22Rv1 (cell line): Measurements from ENCODE around the gene SRSF10.
"Not testable (repeated sequence)": the region's sequence is repeated elsewhere in the genome, so short reads cannot be mapped to it uniquely, and the experiment has no call there.

ENCODE experiments used
- H3K27ac ChIP-seq: fragments of 450-650 bp; 2 replicates; pipeline ENCODE4 v1.5.1; 2017
- ZFX ChIP-seq: fragments of 450-650 bp; IDR thresholded peaks from 2 replicates; pipeline ENCODE4 v1.6.1; 2017; ENCODE audit warnings: antibody characterized with exemption, borderline replicate concordance
- TF ChIP-seq, protein P1 (sequence below): fragments of 450-650 bp; IDR thresholded peaks from 2 replicates; pipeline ENCODE4 v1.5.1; 2017; ENCODE audit warnings: mild to moderate bottlenecking

Gene SRSF10

DNA sequence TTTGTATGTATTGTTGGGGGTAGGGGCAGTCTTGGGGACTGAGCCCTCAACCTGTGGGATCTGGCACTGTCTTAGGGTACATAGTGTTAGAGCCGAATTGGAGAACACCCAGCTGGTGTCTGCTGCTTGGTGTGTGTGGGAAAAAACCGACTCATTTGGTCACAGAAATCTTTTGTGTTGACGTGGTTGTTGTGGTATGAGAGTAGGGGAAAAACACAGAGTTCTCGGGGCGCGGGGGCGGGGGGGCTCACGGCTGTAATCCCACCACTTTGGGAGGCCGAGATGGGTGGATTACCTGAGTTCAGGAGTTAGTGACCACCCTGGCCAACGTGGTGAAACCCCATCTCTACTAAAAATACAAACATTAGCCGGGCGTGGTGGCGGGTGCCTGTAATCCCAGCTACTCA is 15.3 kb upstream of the SRSF10 start:
- no peak overlapping the region for H3K27ac ChIP-seq
- TF ChIP-seq, protein P1, sequence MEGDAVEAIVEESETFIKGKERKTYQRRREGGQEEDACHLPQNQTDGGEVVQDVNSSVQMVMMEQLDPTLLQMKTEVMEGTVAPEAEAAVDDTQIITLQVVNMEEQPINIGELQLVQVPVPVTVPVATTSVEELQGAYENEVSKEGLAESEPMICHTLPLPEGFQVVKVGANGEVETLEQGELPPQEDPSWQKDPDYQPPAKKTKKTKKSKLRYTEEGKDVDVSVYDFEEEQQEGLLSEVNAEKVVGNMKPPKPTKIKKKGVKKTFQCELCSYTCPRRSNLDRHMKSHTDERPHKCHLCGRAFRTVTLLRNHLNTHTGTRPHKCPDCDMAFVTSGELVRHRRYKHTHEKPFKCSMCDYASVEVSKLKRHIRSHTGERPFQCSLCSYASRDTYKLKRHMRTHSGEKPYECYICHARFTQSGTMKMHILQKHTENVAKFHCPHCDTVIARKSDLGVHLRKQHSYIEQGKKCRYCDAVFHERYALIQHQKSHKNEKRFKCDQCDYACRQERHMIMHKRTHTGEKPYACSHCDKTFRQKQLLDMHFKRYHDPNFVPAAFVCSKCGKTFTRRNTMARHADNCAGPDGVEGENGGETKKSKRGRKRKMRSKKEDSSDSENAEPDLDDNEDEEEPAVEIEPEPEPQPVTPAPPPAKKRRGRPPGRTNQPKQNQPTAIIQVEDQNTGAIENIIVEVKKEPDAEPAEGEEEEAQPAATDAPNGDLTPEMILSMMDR: no peak
- no peak for TF ChIP-seq ZFX

DNA sequence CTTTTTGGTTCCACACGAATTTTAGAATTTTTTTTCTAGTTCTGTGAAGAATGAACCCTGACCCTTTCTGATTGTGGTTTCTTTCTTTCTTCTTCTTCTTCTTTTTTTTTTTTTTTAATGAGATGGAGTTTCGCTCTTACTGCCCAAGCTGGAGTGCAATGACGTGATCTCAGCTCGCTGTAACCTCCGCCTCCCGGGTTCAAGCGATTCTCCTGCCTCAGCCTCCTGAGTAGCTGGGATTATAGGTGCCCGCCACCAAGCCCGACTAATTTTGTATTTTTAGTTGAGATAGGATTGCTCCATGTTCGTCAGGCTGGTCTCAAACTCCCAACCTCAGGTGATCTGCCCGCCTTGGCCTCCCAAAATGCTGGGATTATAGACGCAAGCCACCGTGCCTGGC is 11.9 kb upstream of the SRSF10 start:
- H3K27ac ChIP-seq: not testable (repeated sequence)

DNA sequence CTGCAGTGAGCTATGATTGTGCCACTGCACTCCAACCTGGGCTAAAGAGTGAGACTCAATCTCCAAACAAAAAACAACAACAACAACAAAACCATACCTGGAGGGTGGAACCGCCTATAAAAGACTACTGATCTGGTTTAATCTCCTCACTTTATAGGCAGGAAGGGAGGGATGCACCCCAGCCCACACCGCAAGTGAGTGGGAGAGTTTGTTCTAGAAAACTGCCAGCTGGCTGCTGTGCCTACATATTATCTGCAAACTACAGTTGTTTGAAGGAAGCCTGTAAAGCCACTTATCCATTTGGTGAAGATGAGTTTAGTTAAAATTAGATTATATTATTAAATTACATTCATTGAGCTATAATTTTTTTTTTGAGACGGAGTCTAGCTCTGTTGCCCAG is 9.1 kb upstream of the SRSF10 start:
- TF ChIP-seq, protein P1: no peak
- TF ChIP-seq ZFX: no peak
- H3K27ac ChIP-seq: no peak overlapping the region

DNA sequence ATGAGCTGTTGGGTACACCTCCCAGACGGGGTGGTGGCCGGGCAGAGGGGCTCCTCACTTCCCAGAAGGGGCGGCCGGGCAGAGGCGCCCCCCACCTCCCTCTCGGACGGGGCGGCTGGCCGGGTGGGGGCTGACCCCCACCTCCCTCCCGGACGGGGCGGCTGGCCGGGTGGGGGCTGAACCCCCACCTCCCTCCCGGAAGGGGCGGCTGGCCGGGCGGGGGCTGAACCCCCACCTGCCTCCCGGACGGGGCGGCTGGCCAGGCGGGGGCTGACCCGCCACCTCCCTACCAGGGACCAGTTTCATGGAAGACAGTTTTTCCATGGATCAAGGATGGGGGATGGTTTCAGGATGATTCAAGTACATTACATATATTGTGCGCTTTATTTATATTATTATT is 6.9 kb upstream of the SRSF10 start:
- not testable (repeated sequence) for H3K27ac ChIP-seq

DNA sequence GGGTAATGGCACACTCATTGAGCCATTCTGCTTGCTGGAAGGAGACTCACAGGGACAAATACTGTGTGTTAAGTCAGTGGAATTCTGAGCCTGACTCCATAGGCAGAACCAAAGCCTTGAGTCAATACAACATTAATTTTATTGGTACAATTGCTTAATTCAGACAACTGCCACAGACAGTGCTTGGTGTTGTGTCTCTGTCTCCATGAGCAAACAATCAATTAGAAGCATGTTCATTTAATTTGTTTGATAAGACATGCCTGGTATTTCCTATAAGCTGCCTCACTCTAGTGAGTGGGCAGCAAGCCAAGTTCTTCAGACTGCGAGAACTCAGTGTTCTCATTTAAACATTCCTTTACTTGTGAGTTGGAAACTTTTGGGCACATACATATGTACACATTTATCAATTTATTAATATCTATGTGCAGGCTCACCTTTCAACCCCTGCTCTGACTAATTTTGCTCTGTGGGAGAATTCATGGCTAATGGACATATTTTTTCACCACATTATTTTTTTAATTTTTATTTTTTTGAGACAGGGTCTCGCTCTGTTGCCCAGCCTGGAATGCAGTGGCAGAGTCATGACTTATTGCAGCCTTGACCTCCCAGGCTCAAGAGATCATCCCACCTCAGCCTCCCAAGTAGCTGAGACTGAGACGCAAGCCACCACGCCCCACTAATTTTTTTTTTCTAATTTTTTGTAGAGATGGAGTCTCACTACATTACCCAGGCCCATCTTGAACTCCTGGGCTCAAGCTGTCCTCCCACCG is 4.5 kb upstream of the SRSF10 start:
- TF ChIP-seq, protein P1: no peak
- no peak for TF ChIP-seq ZFX
- H3K27ac ChIP-seq: peak overlapping the region; percentile 92

DNA sequence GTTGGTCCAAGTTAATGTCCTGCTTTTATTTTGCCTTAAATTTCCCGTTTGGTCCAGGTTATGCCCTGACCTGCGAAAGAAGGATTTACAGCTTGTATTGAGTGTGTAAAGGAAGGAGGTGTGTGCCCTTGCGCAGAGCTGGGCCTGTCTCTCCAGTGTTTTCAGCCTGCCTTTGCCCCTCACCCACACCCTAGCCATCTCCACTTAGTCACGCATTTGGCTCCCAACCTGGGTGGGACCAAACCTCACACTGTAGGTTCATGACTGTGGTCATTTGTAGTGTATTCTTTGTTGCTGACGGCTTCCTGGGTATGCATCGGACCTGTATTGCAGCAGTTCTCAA is 572 bp upstream of the SRSF10 start:
- TF ChIP-seq, protein P1: no peak
- TF ChIP-seq ZFX: no peak
- H3K27ac ChIP-seq: peak overlapping the region; percentile 90

DNA sequence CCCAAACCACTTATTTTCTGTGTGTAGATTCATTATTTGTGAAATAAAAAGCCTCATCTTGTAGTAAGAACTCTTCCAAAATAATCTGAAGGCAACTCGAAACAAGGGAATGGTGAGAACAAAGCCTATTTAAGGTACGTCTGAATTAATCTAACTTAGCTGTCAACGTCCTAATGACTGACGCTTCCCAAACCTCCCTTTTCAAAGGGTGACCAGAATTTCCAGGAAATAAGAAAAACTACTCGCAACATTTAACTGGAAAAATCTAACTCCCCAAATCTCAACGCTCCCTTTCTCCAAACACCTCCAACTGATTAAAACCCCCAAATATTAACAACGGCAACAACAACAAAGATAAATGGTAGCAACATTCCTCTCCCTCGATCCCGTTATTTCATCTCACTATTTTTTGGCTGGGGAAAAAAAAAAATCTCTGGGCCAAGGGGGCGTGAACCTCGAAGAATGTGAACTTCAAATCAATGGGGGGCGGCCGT is 693 bp downstream of the SRSF10 start:
- H3K27ac ChIP-seq: peak overlapping the region; percentile 90
- no peak for TF ChIP-seq ZFX
- TF ChIP-seq, protein P1: no peak

DNA sequence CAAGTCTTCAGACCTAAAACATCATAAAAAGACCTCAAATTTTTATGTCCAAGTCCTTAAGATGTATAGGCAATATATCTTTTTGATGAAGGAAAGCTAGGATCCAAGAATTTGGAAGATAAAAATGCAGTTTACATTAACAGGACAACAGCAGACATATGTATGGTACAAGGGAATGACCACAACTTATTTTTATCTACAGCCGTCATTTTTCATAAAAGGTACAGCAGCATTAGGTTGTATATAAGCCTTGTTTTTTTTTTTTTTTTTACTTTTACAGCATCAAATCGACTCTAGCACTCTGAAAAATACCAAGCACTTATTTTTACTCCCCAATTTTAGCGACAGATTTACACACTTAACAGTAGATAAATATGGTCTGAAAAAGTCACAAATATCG is 1.3 kb downstream of the SRSF10 start:
- TF ChIP-seq, protein P1: no peak
- no peak for TF ChIP-seq ZFX
- peak overlapping the region; percentile 90 for H3K27ac ChIP-seq
